GM18861 (cell line): Measurements from ENCODE around the gene MYO18B.

Experiments
- ATAC-seq: cut with Tn5 transposase; IDR thresholded peaks from one replicate; pipeline ENCODE4 v1.9.1; 2021; ENCODE audit not compliant: unreplicated experiment

MYO18B gene

DNA sequence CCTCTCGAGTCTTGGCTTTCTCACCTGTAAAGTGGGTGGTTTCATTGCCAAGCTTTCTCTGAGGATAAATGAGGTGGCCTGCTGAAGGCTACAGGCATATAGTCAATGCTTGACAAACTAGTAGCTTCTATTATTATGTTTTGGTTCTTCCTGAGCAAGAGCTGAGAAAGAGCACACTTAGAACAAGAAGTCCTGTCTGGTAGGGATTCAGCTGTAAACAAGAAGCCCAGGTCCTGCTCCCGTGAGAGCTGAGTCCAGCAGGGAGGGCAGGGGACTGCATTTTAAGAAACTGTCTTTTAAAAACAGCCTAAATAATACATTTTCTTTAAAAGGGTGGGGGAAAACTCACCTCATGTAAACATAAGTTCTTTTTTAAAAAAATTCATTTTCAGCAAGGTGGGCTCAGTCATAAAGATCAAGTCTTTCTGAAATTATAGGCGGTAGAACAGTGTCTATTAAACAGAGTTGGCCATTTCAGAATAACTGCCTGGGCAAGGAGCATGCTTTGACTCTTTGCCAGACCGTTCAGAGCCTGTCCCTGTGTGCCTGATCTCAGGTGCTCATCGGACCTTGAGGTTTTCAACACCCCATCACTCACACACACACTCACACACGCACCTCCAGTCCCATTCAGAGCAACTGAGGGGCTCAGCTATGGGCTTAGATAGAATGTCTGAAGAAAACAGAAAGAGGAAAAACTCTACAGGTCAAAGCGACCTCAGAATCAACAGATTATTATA is 29.2 kb upstream of the MYO18B start:
- no peak for ATAC-seq

DNA sequence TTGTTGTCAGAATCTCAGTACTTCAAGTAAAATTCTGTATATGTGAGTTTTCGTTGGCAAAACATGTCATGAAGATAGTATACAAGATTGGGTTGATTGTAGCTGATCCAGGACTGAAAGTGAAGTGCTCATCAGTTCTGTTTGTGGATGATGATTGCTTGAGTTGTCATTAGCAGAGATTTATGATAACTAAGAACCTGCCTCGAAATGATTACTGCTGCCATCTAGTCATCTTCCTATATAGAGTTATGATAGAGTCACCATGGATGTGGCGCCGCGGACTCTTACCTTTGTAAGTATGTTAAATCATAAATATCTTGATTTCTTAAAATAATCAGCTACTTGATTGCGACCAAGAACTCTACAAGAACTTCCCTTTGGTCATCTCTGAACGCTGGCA is 27.9 kb upstream of the MYO18B start:
- ATAC-seq = no peak

GRCh38 chr22:25714739-25715138 is 27.2 kb upstream of the MYO18B start:
- no peak for ATAC-seq

- no peak for ATAC-seq
Observed at GRCh38 chr22:25716637-25717036, 25.4 kb upstream of the MYO18B start.

DNA sequence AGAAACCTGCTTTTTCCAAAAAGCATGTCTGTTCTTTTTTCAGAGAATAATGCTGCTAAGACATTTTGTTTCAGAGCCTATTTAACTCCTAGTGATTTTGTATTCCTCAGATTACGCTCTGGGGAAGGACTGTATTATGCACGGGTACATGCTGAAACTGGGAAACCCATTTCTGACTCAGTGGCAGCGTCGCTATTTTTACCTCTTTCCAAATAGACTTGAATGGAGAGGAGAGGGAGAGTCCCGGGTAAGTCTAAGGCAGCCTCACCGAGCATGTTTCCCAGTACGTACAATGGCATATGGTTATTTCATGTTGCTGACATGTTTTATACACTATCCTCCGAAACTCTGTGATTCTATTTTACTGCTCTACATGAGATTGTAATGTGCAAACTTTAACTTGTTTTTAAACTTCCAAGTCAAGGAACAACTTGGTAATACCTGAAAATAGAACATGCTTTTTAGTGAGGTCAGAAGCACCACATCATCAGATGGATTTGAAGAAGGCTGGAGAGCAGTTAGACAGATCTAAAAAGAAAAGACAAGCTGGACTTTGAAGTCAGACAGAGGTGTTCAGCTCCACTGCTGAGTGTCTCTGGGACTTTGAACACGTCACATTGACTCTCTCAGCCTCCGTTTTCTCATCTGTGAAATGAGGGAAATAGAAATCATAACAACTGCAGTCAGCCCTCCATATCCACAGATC is 23.7 kb upstream of the MYO18B start:
- no peak for ATAC-seq

DNA sequence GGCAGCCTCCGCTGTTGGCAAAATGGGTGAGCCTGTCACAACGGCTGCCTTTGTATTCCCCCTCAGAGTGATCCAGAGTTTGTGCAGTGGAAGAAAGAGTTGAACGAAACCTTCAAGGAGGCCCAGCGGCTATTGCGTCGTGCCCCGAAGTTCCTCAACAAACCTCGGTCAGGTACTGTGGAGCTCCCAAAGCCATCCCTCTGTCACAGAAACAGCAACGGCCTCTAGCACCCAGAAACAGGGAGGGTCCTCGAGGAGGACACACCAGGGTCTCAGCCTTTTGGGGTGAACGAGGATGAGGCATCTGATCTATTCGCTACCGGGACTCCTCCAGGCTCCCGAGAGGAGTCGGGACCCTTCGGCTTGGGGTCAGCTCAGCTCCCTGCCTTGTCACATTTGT is 19.8 kb upstream of the MYO18B start:
- no peak for ATAC-seq

GRCh38 chr22:25722626-25723025 is 19.4 kb upstream of the MYO18B start:
- ATAC-seq = no peak

GRCh38 chr22:25726241-25726640 is 15.7 kb upstream of the MYO18B start:
- ATAC-seq = no peak

DNA sequence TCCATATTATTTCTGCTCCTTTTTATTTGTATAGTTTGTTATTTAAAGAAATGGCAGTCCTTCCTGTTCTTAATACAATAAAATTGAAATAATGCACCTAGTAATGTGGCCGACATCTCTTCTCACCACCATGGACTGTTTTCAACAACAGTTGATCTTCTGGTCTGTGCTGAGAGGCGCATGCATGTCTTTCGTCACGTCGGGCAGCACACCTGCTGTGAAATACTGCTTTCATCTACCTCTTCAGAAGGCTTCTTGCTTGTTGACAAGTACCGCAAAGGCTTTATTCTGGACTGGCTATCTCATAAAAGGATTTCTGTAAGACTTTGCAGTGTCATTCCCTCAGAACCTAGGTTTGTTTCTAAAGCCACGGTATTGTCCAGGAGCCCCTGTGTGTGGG is 13.9 kb upstream of the MYO18B start:
- no peak for ATAC-seq

- ATAC-seq = no peak
Observed at GRCh38 chr22:25729016-25729995, 12.7 kb upstream of the MYO18B start.

DNA sequence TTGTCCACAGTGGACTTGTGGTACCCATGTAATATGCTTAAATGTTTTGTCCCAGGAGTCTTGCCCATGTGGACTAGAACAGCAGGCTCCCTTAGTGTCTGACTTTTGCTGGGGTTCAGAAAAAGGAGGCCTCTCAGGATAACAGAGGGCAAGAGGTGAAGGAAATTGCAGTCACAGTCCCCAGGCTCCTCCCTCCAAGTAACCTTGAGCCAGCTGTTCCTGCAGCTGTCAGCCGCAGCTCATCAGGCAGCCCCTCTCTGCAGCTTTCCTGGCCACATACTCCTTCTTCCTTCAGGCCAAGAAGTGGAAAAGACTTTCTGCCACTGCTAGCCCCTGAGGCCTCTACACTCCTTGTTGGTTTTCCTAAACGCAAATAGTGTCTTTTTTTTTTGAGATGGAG is 6.3 kb upstream of the MYO18B start:
- ATAC-seq = no peak

DNA sequence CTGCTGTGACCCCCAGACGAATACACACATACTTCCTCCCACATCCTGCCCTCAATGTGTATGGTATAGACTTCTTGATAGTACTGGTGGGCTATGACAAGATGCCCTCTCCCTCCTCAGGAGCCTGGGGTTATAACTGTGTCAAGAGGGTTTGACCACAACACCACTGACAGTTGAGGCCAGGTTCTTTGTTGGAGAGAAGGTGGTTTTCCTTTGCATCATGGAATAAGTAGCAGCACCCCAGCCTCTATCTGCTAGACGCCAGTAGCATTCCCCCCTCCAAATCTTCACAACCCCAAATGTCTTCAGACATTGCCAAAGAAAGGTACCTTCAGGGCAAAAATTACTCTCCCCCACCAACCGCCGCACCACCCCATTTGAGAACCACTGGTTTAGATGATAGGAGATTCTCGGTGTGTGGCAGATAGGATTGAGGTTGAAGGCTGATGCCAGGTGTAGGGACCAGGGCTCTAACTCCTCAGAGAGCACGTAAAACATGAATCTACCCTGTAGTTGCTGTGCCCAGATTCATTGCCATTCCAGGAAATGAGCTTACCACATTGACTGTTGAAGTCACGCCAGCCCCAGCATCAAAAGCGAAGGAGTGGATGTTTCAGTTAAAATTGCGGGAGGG is 5.5 kb upstream of the MYO18B start:
- no peak for ATAC-seq

GRCh38 chr22:25739659-25740344 is 2.2 kb upstream of the MYO18B start:
- ATAC-seq = no peak

DNA sequence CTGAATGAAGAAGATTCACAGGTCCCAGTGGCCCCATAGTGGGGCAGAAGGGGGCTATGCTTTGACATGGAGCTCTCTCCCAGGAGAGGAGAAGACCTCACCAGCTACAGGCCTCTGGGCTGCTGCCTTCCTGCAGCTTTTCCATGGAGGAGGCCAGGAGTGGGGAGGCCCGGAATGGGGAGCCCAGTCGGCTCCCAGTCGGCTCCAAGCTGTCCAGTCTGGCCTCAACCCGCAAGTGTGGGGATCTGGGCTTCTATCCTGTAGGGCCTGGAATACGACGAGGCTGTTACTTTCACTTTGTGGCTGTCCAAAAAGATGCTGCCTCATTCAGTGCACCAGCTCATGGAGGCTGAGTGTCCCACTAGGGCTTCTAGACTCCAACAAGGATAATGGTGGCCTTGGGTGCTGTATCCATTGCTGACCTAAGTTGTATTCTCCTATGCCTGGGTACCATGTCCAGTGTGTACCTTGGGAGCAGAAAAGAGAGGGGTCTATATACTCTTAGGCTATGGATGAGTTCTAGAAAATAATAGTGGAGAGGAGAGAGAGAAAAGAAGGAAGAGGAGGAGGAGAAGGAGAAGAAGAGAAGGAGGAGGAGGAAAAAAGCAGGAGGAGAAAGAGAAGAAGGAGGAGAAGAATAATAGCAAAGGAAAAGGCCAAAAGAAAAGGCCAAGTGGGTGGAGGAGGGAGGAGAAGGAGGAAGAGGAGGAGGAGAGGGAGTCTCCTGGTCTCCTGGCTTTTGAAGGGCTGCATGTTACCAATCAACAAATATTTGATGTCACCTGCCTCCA is 1.1 kb downstream of the MYO18B start:
- no peak for ATAC-seq

DNA sequence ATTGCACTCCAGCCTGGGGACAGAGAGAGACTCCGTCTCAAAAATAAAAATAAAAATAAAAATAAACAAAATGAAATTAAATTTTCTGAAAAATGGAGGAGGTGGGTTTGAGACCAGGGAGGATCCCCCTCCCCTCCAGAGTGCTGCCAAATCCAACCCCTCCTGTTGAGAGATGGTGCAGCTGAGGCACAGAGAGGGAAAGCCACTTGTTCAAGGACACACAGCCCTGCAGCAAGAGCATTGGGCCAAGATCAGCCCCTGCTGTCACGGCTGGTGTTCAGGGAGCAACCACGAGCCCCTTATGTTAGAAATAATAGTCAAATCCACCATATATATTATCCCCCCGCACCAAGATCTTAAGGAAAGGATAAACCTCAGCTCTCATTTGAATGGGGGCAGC is 2.7 kb downstream of the MYO18B start:
- ATAC-seq = no peak

DNA sequence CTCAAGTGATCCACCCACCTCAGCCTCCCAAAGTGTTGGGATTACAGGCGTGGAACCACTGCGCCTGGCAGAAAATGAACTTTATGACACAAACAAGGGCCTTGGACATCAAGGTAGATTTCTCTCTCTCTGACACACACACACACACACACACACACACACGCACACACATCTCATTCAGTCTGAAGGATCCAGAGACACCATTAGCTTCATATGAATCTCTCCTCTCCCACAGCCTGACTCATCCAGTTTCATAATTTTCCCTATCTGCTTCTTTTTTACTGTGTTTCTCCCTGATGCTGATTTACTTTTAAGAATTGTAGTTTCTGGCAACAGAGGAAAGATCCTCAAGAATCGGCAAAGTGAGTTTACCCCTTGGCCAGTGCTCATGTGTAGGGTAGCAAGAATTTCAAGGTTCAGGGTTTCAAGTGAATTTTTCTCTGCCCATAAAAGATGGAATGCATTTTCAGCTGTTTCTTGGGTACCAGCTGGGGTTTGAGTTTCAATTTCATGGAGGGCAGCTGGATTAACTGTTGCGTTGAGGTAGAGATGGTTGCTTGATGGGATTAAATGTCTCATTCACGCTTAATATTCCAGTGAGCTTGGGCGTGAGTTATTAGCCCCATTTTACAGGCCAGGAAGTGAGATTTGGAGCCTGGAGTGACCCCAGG is 3.5 kb downstream of the MYO18B start:
- ATAC-seq = no peak

GRCh38 chr22:25746012-25746373 is 4.0 kb downstream of the MYO18B start:
- no peak for ATAC-seq

GRCh38 chr22:25747245-25747944 is 5.4 kb downstream of the MYO18B start:
- no peak for ATAC-seq

GRCh38 chr22:25748140-25748539 is 6.2 kb downstream of the MYO18B start:
- no peak for ATAC-seq
